GM18519 (cell line): ENCODE data around the gene CDHR5.

Experiments
- ATAC-seq: cut with Tn5 transposase; IDR thresholded peaks from one replicate; pipeline ENCODE4 v1.9.1; 2021; ENCODE audit warnings: mild to moderate bottlenecking, moderate library complexity; ENCODE audit not compliant: unreplicated experiment, low FRiP score

The CDHR5 gene

DNA sequence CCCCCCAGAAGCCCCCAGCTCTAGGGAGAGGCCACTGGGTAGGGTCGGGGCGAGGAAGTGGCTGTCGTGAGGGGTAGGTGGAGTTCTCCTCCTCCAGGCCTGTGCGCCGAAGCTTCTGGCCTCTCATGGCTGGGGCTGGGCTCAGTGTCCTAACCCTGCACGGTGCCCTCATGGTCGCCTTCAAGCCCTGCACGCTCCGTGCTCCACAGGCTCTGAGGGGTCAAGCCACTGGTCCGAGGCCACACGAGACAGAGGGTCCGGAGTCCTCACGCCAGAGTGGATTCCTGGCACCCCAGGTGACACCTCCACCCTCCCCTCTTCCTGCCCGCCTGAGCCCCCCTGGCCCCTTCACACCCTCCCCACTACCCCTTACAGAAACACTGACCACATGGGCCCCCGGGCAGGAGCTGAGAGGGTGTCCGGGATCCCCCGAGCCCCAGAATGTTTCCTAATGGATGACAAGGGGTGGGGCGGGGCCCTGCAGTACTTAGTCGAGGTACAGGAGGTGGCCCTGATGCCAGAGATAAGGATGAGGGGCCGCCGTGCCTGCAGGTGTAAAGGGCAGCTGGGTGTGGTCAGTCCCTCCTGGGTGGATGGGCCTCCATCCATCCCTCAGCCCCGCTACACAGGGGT is 997 bp upstream of the CDHR5 start:
- ATAC-seq: no peak

DNA sequence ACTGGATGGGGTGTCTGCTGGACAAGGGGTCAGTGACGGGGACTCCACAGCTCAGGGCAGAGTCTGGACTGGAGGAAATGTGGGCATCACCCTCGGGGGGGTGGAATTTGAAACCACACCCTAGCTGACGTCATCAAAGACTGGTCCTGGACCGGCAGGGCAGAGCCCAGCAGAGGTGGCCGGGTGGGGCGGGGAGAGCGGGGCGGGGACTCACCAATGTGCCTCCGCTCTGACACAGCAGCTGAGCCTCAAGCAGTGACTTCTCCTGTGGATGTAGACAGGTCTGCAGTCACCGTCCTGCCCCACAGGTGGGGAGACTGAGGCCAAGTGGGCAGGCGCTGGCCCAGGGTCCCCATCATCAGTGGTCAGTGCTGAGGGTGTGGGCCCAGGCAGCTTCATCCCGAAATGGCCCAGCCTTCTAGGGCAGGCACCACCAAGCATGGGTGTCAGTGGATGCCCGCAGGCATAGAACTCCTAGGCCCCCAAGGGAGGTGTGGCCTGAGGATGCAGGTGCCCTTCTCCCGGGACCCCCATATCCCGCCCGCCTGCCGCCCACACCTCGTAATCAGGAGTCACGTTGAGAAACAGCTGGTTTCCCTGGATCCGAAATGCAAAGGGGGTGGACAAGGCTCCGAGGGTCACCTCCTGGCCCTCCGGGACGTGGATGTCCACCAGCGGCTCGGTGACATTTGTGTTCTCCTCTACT is 603 bp downstream of the CDHR5 start:
- no peak for ATAC-seq

- ATAC-seq: no peak
Measured at GRCh38 chr11:623349-623869, 1.3 kb downstream of the CDHR5 start.

GRCh38 chr11:621838-622237 is 2.9 kb downstream of the CDHR5 start:
- no peak for ATAC-seq

DNA sequence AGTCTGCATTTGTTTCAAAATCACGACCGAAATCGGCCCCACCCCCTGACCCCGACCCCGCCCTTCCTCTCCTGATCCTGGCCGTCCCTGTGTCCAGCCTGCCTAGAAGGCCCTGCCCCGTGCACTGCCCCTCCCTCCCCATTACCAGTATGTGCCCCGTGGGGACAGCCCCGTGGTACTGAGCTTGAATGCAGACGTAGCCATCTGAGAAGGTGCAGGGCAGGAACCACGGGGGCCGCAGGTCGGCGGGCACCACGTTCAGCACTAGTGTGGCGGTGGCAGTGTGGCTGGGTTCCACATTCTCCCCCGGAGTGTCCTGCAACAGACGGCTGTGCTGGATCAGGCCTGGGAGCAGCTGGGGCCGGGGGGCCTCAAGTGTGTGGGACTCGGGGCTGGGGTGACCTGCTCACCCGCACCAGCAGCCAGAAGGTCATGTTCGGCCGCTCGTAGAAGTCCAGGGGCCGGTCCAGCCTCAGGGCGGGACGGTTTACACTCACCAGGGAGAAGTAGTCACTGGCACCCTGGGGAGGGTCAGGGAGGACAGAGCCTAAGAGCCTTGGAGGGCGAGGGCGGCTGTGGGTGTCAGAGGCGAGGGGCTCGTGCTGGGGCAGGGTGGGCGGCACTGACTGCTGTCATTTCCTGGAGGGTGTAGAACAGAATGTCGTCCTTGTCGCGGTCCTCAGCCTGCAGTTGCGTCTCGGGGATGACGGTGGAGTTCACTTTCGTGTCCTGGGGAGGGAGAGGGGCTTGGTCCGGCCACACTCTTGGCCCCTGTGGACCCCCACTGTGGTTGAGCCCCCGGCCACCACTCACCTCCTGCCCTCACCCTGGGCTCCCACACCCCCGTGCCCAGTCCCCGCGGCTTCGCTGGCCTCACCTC is 3.6 kb downstream of the CDHR5 start:
- ATAC-seq: no peak

GRCh38 chr11:620201-620600 is 4.6 kb downstream of the CDHR5 start:
- no peak for ATAC-seq

- no peak for ATAC-seq
Measured at GRCh38 chr11:619628-620050, 5.1 kb downstream of the CDHR5 start.

DNA sequence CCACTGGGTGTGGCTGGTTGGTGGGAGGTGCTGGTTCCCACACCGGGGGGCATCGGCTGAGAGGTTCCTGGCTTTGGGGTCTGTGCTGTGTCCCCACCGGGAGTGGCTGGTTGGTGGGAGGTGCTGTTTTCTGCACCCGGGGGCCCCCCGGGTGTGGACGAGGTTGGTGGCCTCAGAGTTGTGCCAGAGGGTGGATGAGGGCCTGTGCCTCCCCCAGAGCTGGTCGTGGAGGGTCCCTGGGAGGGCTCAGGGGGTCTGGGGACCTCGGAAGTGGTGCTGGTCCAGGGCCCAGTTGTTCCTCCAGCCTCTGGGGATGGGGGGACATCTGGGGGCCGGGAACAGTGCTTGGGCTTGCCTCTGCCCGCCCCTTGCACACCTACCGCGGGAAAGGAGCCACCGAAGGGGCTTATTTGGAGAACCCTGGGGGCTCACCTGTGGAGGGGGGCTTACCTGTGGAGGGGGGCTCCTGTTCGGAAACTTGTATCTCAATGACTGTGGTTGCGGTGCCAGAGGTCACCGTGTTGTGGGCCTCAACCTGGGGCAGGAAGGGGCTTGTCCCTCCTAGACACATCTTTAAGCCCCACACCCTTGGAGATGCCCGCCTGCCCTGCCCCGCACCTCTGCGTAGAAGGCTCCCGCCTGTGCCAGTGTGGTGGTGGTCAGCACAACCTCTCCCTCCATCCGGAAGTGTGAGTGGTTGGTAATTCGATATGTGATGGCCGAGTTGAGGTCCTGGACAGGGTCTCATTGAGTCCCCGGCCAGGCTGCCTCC is 5.7 kb downstream of the CDHR5 start:
- ATAC-seq: no peak

- no peak for ATAC-seq
Measured at GRCh38 chr11:617912-618682, 6.7 kb downstream of the CDHR5 start.

- no peak for ATAC-seq
Measured at GRCh38 chr11:617199-617911, 7.4 kb downstream of the CDHR5 start.

- ATAC-seq: no peak
Measured at GRCh38 chr11:616320-617198, 8.2 kb downstream of the CDHR5 start.

DNA sequence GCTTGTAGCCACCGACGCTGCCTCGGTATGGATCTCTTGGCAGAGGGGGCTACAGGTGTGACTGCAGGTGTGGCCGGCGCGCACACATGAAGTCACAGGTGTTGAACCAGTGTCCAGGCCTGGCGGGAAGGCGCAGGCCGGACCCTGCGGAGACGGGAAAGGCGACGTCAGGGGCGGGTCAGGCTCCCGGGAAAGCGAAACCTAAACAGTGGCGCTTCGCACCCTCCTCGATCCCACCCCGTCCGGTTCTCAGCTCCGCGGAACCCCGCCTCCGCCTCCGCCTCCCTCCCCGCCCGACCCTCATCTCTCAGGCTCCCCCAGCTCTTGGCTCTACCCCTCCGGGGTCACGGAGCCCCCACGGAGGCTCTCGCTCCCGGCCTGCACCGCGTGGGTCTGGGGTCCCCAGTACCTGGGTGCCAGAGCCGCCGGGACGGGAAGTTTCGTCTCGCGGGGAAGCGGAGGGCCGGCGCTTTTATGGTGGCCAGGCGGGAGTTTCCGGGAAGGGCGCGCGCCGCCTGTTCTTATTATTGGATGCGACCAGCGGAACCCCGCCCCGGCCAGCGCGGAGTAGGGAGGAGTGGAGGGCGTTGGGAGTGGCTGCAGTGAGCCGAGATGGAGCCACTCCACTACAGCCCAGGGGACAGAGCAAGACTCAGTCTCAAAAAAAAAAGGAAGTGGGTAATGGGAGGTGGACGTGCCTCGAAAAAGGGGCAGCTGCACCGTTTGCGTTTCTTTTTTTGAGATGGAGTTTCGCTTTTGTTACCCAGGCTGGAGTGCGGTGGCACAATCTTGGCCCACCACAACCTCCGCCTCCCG is 9.0 kb downstream of the CDHR5 start, which contains the start of gene IRF7:
Gene IRF7 (minus strand): TSS at position 447 of the 816 bp plus-strand sequence. CDS start 586 bp downstream, outside the sequence.
- peak; percentile 49 for ATAC-seq

DNA sequence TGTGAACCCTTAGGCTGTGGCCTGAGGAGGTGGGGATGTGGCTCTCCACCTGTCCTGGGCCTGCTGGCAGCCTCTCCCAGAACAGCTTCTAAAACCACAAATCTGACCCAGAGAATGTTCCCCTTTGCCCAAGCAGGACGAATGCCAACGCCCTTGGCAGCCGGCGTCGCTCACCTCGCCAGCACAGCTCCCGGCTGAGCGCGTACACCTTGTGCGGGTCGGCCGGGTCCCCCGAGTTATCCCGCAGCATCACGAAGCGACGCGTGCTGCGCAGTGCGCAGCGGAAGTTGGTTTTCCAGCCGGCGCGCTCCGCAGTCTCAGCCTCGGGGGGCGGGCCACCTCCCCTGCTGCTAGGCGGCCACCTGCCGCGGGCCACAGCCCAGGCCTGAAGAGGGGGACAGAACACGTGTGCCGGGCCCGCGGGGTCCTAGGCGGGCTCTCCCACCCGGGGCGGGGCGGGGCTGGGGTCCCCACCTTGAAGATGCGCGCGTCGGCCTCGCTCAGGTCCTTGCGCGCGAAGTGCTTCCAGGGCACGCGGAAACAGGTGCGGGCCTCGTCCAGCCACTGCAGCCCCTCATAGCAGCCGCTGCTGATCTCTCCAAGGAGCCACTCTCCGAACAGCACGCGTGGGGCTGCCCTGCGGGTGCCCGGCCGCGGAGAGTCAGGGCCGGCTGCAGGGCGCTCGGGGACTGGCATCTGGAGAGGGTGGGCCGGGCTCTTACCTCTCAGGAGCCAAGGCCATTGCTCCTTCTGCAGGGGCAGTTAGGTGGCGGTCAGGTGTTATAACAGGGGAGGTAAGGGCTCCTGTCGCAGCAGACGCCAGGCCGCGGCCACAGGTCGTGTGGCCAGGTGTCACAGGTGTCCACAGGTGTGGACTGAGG is 9.9 kb downstream of the CDHR5 start:
- ATAC-seq: no peak

- ATAC-seq: no peak
Measured at GRCh38 chr11:614021-614622, 10.6 kb downstream of the CDHR5 start.

- no peak for ATAC-seq
Measured at GRCh38 chr11:613369-613968, 11.3 kb downstream of the CDHR5 start.
